Limb (tissue), 2 donors: ENCODE measurements around the gene LMAN2.
A peak's percentile ranks its signal among the peaks of the same experiment; 100 is the strongest.

Source experiments
- DNase-seq, 2 donors: peaks; one replicate each; pipeline ENCODE4 v3.0.0-alpha.2; 2016; ENCODE audit errors: extremely low spot score in 2 of 2

LMAN2 gene, protein sequence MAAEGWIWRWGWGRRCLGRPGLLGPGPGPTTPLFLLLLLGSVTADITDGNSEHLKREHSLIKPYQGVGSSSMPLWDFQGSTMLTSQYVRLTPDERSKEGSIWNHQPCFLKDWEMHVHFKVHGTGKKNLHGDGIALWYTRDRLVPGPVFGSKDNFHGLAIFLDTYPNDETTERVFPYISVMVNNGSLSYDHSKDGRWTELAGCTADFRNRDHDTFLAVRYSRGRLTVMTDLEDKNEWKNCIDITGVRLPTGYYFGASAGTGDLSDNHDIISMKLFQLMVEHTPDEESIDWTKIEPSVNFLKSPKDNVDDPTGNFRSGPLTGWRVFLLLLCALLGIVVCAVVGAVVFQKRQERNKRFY

GRCh38 chr5:177351392-177352329 lies at the start of gene LMAN2:
LMAN2 (minus strand) TSS chr5:177351668; CDS start chr5:177351647, 21 bp downstream.
- DNase-seq, result peak; percentile 94 to 96

GRCh38 chr5:177399997-177400868 lies 48.8 kb upstream of the LMAN2 start, which contains the start of gene PFN3:
PFN3 (minus strand) TSS chr5:177400661; CDS start chr5:177400576, 85 bp downstream.
- DNase-seq, result peak; percentile 6 to 85

GRCh38 chr5:177397875-177398390 lies 46.5 kb upstream of the LMAN2 start:
- no peak for DNase-seq

DNA sequence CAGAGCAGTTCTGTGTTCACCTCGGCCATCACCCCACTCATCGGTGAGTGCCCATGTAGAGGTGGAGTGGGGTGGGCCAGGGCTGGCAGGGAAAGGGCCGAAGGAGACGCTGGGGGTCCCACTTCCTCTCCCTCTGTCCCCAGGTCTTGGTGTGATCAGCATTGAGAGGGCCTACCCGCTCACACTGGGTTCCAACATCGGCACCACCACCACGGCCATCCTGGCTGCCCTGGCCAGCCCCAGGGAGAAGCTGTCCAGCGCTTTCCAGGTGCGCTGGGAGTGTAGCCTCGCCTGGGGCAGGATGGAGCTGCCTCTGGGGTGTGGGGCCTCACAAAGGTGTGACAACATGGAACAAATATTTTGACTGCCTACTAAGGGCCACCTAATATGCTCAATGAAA lies 45.3 kb upstream of the LMAN2 start:
- DNase-seq, result no peak

DNA sequence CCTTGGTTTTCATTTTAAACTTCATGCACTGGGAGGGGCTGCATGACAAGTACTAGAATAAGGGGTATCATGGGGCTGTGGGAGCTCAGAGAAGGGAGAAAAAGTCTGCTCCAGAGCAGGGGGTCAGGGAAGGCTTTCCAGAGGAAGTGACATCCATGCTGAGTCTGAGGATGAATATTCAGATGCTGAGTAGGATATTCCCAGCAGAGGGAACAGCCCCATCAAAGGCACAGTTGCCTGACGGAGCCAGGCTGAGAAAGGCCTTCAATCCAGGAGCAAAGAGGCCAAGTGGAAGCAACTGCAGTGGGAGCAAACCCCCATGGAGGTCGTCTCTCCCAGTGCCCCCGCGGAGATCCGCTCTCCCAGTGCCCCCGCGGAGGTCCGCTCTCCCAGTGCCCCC lies 44.6 kb upstream of the LMAN2 start:
- DNase-seq, result no peak

DNA sequence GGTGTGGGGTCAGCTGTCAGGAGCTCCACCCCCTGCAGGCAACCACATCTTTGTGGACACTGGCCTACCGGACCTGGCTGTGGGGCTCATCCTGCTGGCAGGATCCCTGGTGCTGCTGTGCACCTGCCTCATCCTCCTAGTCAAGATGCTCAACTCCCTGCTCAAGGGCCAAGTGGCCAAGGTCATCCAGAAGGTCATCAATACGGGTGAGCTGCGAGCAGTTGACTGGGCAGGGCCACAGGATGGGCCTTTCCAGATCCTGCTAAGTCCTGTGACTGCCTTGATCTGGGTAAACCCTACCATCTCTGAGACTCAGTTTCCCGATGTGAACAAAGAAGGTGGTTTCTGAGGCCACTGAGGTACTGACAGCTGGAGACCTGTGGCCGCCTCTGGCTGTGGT lies 42.5 kb upstream of the LMAN2 start:
- DNase-seq, result no peak

DNA sequence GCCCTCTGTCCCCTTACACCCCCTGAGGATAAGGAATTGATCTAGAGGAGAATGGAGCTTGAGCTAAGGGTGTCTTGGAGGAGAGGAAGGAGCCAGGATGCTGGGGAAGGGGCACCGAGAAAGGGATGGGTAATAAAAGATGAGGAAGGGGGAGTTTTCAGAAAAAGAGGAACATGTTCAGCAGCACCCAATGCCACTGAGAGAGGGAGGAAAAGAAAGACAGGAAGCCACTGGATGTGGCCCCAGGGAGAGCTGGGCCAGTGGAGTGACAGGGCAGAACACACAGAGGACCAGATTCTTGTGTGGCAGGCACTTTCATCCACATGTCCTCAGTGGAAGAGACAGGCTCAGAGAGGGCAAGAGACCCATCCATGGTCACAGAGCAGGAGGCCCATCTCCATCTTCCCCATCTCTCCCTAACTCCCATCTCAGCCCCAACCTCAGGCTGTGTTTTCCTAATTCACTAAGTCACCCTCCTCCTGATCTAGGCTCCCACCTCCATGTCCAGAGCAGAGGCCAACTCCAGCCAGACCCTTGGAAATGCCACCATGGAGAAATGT lies 41.8 kb upstream of the LMAN2 start:
- DNase-seq, result no peak

DNA sequence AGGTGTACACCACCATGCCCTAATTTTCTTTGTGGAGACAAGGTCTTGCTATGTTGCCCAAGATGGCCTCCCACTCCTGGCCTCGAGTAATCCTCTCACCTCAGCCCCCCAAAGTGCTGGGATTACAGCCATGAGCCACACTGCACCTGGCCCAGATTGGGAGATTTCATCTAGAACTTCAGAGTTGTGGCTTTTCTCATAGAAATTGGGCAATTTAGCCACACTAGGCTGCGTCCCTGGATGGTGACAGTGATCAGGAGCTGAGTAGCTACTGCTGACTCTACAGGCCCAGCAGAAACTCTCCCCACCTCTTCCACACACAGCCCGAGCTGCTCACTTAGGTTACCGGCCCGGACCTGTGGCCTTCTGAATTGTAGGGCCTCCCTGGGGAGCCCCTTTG lies 41.3 kb upstream of the LMAN2 start:
- DNase-seq, result no peak

GRCh38 chr5:177390363-177391300 lies 39.2 kb upstream of the LMAN2 start:
- peak; percentile 84 to 92 for DNase-seq

GRCh38 chr5:177389241-177390169 lies 38.0 kb upstream of the LMAN2 start:
- DNase-seq, result no peak

GRCh38 chr5:177388521-177389052 lies 37.1 kb upstream of the LMAN2 start:
- DNase-seq, result no peak

DNA sequence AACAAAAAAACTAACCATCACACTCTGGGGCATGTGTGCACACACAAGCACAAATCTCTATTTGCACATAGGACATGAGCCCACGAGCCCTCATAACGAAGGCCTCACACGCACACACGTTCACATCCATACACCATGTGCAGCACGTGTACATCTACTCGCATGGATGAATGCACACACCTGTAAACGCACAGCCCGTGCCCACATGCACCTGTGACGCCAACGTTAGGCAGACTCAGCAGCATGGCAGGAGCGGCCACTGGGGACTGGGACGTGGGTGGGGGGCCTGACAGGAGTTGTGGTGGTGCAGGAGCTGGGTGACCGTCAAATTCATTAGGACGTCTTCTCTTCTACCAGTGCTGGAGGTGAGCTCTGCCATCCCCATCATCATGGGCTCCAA lies 35.9 kb upstream of the LMAN2 start:
- DNase-seq, result no peak

- DNase-seq, result no peak
These were observed 35.1 kb upstream of the LMAN2 start for GRCh38 chr5:177386542-177386941.

- no peak for DNase-seq
These were observed 34.3 kb upstream of the LMAN2 start for GRCh38 chr5:177385720-177386119.

DNA sequence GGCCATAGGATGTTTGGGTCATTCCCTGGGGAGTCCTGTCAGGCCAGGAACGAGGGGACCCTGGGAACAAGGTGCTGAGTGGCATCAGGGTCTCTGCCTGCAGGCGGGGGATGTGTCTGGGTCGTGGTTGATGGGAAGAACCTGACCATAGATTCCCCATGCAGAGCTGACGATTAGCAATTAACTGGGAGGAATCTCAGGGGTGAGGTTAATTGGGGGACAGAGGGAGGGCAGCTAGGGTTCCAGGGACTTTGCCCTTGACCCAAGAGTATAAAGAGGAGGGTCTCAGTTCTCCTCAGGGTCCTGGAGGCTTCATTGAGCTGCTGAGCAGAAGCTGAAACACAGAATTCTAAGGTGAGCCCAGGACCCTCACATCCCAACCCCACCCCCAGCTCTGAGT lies 32.7 kb upstream of the LMAN2 start, which contains the start of gene SLC34A1:
TSS of gene SLC34A1 (plus strand) at position 301 of the 400 bp plus-strand sequence. CDS start 1,308 bp downstream, outside the sequence.
- no peak for DNase-seq

DNA sequence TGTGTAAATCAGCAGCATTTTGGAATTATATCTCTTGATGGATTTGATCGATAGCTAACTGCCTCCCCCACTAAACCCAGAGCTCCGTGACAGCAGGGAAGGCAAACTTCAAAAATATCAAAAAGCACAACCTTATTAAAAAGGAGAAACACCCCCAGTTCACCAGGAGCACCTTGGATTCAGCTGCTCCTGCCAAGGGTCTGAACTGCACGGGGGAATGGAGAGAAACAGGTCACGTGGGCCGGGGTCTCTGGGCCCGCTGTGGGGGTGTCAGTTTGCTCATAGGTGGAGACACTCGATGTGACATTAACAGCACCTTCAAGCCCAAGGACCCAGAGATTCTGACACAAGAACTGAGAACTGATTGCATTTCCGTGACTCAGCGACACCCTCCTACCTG lies 31.7 kb upstream of the LMAN2 start:
- no peak for DNase-seq

DNA sequence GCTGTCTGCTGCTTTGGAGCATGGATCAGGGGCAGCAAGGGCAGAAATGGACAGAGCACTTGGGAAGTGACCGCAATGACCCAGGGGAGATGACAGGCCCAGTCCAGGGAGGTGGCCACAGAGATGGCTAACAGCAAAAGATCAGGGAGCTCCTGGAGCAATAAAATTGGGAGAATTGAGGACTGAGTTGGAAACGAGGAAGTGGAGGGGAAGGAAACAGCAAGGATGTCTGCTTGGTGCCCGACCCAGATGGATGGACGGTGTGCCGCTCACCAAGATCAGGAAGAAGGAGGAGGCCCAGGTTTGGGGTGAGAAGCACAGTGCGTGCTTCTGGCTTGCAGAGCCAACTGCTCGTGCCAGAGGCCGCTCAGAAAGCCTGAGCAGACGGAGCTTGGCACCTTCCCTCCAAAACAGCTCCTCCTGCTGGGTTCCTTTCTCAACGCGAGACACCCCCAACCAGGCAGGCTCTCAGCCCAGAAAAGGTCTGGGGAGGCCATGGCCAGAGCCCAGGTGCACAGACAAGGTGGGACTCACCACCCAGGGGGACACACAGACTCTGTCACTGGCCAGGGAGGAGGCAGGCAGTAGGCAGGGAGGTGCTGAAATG lies 31.1 kb upstream of the LMAN2 start:
- DNase-seq, result peak in 1 of 2 donors; percentile 35

- no peak for DNase-seq
These were observed 29.3 kb upstream of the LMAN2 start for GRCh38 chr5:177380805-177381126.
